Muscle of leg (tissue), 11 donors: ENCODE measurements around the gene ADGRL4. TPM values are rescaled to one million over a fixed set of nuclear protein-coding genes. Genes with fewer than 3 reads are reported as not detected.
"Not testable (repeated sequence)": the region's sequence is repeated elsewhere in the genome, so short reads cannot be mapped to it uniquely, and the experiment has no call there.

Experiments
- DNase-seq: peaks from one replicate; pipeline ENCODE4 v3.0.0; 2013
- H3K27ac ChIP-seq: one replicate; pipeline ENCODE4 v1.5.1; 2013; ENCODE audit warnings: mild to moderate bottlenecking, low read length, control low read depth
- H3K27me3 ChIP-seq: one replicate; pipeline ENCODE4 v1.6.1; 2013; ENCODE audit warnings: low read length; ENCODE audit not compliant: control insufficient read depth, insufficient read depth
- H3K36me3 ChIP-seq: one replicate; pipeline ENCODE4 v1.6.1; 2013; ENCODE audit warnings: low read length; ENCODE audit not compliant: control insufficient read depth, insufficient read depth
- H3K4me1 ChIP-seq: one replicate; pipeline ENCODE4 v1.6.1; 2013; ENCODE audit warnings: low read length; ENCODE audit not compliant: control insufficient read depth, insufficient read depth
- H3K4me3 ChIP-seq: one replicate; pipeline ENCODE4 v1.5.1; 2013; ENCODE audit warnings: low read length, control low read depth
- H3K9me3 ChIP-seq: replicated peaks from 2 replicates; pipeline ENCODE4 v1.6.1; 2013; ENCODE audit warnings: low read depth, low read length; ENCODE audit not compliant: control insufficient read depth
- WGBS: methylation state at CpG from one replicate; pipeline ENCODE4 v1.1.5; 2013; ENCODE audit warnings: missing lambda C conversion rate; ENCODE audit not compliant: insufficient coverage; 5-methylcytosine and 5-hydroxymethylcytosine counted together
- polyA plus RNA-seq, 8 donors: library from polyadenylated mRNA; unstranded; fragments of 120-200 nt; gene quantifications; one replicate each; pipeline versions ENCODE4 v1.2.1 to v1.2.3, GENCODE V29; 2013; ENCODE audit warnings: inconsistent platforms in 1 of 8, low replicate concordance in 1 of 8; ENCODE audit not compliant: insufficient read length in 8 of 8, insufficient read depth in 1 of 8
- total RNA-seq: library from RNA; stranded (reverse); fragments of 120-200 nt; gene quantifications from one replicate; pipeline ENCODE4 v1.2.4, GENCODE V29; 2013

ADGRL4 gene
- total and polyA plus RNA-seq, 9 donors: 13.2 to 19.8 (median 15.3) TPM

GRCh38 chr1:79037085-79037484 lies 30.6 kb upstream of the ADGRL4 start:
- WGBS: 83% methylated on average over 1 of the region's 2 CpGs

GRCh38 chr1:79012500-79012899 lies 6.0 kb upstream of the ADGRL4 start:
- no peaks in the 10 kb centered on the region for H3K27me3 ChIP-seq
- no peak overlapping the region for H3K4me3 ChIP-seq
- no peak for DNase-seq
- WGBS: no CpG with 5 or more reads among the region's 2 CpGs
- no peaks in the 10 kb centered on the region for H3K4me1 ChIP-seq
- H3K27ac ChIP-seq: no peak overlapping the region
- no peaks in the 10 kb centered on the region for H3K9me3 ChIP-seq
- H3K36me3 ChIP-seq: no peaks in the 10 kb centered on the region

More at GRCh38 chr1:79037085-79037484, 30.6 kb upstream of the ADGRL4 start:
- no peak for DNase-seq
- H3K9me3 ChIP-seq: peaks cover 14% of the 10 kb centered on the region
- H3K27ac ChIP-seq: no peak overlapping the region
- H3K36me3 ChIP-seq: no peaks in the 10 kb centered on the region
- no peaks in the 10 kb centered on the region for H3K27me3 ChIP-seq
- no peak overlapping the region for H3K4me3 ChIP-seq
- H3K4me1 ChIP-seq: no peaks in the 10 kb centered on the region

GRCh38 chr1:79010589-79010988 lies 4.1 kb upstream of the ADGRL4 start:
- no peak overlapping the region for H3K4me3 ChIP-seq
- no peaks in the 10 kb centered on the region for H3K27me3 ChIP-seq
- no peak for DNase-seq
- peaks cover 3% of the 10 kb centered on the region for H3K4me1 ChIP-seq
- H3K36me3 ChIP-seq: no peaks in the 10 kb centered on the region
- H3K9me3 ChIP-seq: no peaks in the 10 kb centered on the region
- no peak overlapping the region for H3K27ac ChIP-seq
- no CpG with 5 or more reads among the region's 4 CpGs for WGBS

DNA sequence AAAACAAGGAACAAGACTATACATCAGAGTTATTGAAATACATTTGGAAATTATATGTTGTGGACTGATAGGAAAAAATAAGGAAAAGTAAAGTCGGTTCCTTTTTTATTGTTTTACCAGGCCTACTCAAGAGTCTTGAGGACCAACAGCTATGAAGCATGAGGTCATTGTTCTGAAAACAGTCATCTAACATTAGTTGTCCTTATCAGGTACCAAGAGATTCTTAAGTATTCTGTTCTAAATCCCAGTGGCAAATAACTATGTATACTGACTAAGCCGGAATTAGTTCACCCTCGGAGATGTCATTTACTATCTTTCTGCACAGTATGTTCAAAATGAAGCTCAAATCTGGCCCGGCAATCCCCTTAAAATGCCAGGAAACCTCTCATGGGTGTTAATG lies 585 bp downstream of the ADGRL4 start:
- no CpG with 5 or more reads among the region's 4 CpGs for WGBS
- peak overlapping the region; percentile 29 for H3K4me3 ChIP-seq
- H3K4me1 ChIP-seq: peaks cover 3% of the 10 kb centered on the region
- H3K27ac ChIP-seq: peak overlapping the region; percentile 81
- H3K27me3 ChIP-seq: no peaks in the 10 kb centered on the region
- DNase-seq: peak; percentile 1
- no peaks in the 10 kb centered on the region for H3K36me3 ChIP-seq
- H3K9me3 ChIP-seq: no peaks in the 10 kb centered on the region

GRCh38 chr1:79004916-79005315 lies 1.6 kb downstream of the ADGRL4 start:
- Histone ChIP-seq H3K4me1 (peaks cover 3% of the 10 kb centered on the region), H3K27me3 (no peaks in the 10 kb centered on the region), H3K36me3 (no peaks in the 10 kb centered on the region), H3K27ac (no peak overlapping the region), H3K9me3 (no peaks in the 10 kb centered on the region), H3K4me3 (no peak overlapping the region)
- DNase-seq: no peak
- no CpG with 5 or more reads among the region's 3 CpGs for WGBS

DNA sequence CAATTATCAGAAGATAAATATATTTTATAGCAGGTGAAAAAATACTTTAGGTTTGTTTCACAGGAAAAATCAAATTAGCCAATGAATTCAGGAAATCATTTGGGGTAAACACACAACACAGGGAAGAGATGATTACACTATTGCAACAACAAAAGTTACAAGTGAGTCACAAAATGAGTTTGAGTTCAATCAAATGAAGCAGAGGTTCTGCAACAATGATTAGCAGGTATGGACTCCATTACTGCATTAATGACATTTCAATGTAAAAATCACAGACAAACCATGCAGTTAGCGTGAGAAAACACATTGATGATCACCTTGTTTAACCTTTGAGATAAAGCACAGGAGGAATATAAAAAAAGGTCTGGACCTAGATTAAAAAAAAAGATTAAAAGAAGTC lies 9.7 kb downstream of the ADGRL4 start:
- H3K27me3 ChIP-seq: no peaks in the 10 kb centered on the region
- no peaks in the 10 kb centered on the region for H3K9me3 ChIP-seq
- DNase-seq: no peak
- no CpG with 5 or more reads among the region's 1 CpG for WGBS
- H3K4me3 ChIP-seq: no peak overlapping the region
- H3K36me3 ChIP-seq: no peaks in the 10 kb centered on the region
- no peak overlapping the region for H3K27ac ChIP-seq
- H3K4me1 ChIP-seq: no peaks in the 10 kb centered on the region

DNA sequence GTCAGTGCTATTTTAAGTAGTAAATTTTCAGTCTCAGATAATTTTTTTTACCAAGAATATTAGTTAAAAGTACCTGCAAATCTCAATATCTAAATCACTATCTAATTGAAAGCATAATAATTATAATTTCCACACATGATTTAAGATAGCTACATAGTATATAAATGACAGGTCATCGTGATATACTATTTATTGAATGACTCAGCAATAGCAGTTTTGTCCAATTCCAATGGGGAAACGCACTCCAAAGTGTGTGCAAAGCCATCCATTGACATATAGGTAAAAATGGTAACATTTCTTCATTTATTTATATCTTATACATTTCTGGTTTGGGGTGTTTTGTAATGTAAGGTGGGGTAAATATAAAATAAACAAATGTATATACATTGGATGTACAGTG lies 19.5 kb downstream of the ADGRL4 start:
- Histone ChIP-seq H3K4me1 (no peaks in the 10 kb centered on the region), H3K4me3 (no peak overlapping the region), H3K27ac (no peak overlapping the region), H3K36me3 (no peaks in the 10 kb centered on the region), H3K9me3 (no peaks in the 10 kb centered on the region), H3K27me3 (no peaks in the 10 kb centered on the region)
- DNase-seq: no peak
- no CpG with 5 or more reads among the region's 2 CpGs for WGBS

GRCh38 chr1:78980511-78980910 lies 26.0 kb downstream of the ADGRL4 start:
- Histone ChIP-seq H3K4me1 (no peaks in the 10 kb centered on the region), H3K9me3 (no peaks in the 10 kb centered on the region), H3K27ac (no peak overlapping the region), H3K36me3 (no peaks in the 10 kb centered on the region), H3K27me3 (no peaks in the 10 kb centered on the region), H3K4me3 (no peak overlapping the region)
- DNase-seq: peak; percentile 44
- 33% methylated on average over 1 of the region's 3 CpGs for WGBS

DNA sequence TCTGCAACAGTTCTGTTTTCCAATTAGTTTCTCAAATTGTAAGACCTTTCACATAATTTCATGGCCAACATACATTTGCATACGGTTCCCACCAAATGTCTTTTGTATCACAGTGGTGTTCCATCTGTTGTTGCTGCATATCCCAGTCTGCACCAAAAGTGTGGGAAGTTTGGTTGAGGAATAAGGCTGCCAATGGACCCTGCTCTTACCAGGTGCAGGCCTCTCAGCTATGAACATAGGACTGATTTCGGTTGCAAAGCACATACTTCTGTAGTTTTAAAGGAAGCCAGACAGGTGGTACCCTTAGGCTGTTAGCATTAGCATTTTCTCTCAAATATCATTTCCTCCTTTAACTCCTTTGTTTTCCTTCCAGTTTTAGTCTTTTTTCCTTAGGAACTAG lies 33.8 kb downstream of the ADGRL4 start:
- H3K9me3 ChIP-seq: no peaks in the 10 kb centered on the region
- no peaks in the 10 kb centered on the region for H3K36me3 ChIP-seq
- no peak for DNase-seq
- H3K4me3 ChIP-seq: no peak overlapping the region
- no peaks in the 10 kb centered on the region for H3K27me3 ChIP-seq
- 60% methylated on average over 1 of the region's 2 CpGs for WGBS
- H3K27ac ChIP-seq: no peak overlapping the region
- no peaks in the 10 kb centered on the region for H3K4me1 ChIP-seq

- H3K27me3 ChIP-seq, H3K4me1 ChIP-seq, DNase-seq, H3K9me3 ChIP-seq, H3K4me3 ChIP-seq, H3K27ac ChIP-seq, H3K36me3 ChIP-seq: not testable (repeated sequence)
Measured at GRCh38 chr1:78967091-78967490, 39.4 kb downstream of the ADGRL4 start.

- H3K9me3 ChIP-seq: no peaks in the 10 kb centered on the region
- no peaks in the 10 kb centered on the region for H3K36me3 ChIP-seq
- no peak overlapping the region for H3K4me3 ChIP-seq
- no peaks in the 10 kb centered on the region for H3K4me1 ChIP-seq
- no peak overlapping the region for H3K27ac ChIP-seq
- H3K27me3 ChIP-seq: no peaks in the 10 kb centered on the region
- no peak for DNase-seq
- WGBS: no CpG with 5 or more reads among the region's 2 CpGs
Measured at GRCh38 chr1:78958711-78959110, 47.8 kb downstream of the ADGRL4 start.
